Measurements from ENCODE around the gene NPAS2.

DNA sequence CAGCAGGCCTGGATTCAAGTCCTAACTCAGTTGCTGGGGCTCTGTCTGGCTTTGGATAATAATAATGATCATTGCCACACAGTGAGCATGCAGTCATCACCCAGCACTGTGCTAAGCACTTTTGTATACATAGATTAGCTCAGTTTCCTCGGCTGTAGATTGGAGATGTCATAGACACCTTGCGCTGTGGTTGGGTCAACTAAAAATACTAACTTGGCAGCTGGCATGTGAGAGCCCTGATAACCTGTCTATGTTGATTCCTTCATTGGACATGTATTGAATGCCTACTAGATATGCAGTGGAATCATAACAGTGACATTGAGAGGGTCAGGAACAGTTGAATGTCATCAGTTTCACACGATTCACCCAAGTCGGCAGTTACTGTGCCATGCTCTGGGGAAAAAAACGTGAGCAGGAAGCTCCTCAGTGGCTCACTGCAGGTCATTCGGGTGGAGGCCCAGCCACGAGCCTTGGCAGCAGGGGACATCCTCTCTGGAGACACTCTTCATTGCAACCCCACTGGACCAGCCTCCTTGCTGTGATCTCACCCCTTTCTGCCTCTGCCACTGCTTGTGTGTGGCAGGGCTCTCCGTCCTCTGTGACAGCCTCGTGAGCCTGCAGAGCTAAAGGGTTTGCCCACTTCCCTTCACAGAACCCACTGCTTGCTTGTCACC, 85.3 kb downstream of the NPAS2 start:
- TF ChIP-seq, protein P1, sequence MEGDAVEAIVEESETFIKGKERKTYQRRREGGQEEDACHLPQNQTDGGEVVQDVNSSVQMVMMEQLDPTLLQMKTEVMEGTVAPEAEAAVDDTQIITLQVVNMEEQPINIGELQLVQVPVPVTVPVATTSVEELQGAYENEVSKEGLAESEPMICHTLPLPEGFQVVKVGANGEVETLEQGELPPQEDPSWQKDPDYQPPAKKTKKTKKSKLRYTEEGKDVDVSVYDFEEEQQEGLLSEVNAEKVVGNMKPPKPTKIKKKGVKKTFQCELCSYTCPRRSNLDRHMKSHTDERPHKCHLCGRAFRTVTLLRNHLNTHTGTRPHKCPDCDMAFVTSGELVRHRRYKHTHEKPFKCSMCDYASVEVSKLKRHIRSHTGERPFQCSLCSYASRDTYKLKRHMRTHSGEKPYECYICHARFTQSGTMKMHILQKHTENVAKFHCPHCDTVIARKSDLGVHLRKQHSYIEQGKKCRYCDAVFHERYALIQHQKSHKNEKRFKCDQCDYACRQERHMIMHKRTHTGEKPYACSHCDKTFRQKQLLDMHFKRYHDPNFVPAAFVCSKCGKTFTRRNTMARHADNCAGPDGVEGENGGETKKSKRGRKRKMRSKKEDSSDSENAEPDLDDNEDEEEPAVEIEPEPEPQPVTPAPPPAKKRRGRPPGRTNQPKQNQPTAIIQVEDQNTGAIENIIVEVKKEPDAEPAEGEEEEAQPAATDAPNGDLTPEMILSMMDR (IDR thresholded peaks at IDR 0.05) = no peak
- TF ChIP-seq EP300 (IDR thresholded peaks at IDR 0.05) = no peak

All from esophagus muscularis mucosa (tissue), 3 donors.